GM19324 (cell line): Measurements from ENCODE around the gene NCSTN.

ENCODE experiments used
- ATAC-seq: cut with Tn5 transposase; IDR thresholded peaks from one replicate; pipeline ENCODE4 v1.9.1; 2021; ENCODE audit warnings: mild to moderate bottlenecking, moderate library complexity; ENCODE audit not compliant: unreplicated experiment, low FRiP score

The NCSTN gene

GRCh38 chr1:160402001-160402795 is 59.0 kb downstream of the NCSTN start:
- no peak for ATAC-seq

- no peak for ATAC-seq
Observed at GRCh38 chr1:160403244-160403643, 60.1 kb downstream of the NCSTN start.

DNA sequence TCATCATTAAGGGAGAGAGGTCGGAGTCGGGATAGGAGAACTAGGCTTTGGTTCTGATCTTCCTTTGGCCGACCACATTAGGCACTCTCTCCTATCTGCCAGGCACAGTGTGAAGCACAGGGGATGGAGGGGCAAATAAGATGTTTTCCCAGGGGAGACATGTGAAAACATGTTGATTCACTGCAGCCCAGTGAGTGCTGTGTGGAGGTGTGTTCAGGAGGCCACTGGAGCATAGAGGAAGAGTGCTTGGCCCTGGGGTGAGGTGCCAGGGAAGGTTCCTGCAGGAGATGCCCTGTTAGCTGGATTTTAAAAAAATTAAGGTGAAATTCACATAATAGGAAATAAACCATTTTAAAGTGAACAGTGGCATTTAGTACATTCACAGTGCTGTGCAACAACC is 60.9 kb downstream of the NCSTN start:
- ATAC-seq, result no peak

DNA sequence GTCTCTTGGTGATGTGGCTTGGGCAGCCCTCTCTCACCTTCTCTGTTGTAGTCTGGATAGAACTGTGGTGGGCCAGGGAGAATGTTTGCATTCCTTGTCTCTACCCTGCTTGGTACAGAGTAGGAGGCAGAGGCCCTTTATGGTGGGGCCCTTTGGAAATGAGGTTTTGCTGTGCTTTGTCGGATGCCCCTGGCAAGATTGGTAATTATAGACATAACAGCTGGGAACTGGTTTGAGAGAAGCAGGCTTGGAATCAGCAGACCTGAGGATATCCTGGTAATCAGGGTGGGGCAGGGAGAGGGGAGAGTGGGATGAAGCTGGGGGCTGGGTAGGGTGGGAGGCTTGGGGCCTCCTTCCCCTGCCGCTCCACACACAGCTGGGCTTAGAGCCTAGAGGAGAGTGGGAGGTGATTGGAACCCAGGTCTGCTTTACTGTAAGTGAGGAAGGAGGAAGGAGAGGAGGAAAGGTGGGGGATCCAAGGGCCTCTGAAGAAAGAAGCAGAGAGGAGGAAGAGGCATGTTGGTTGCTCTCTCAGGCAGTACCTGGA is 62.2 kb downstream of the NCSTN start:
- ATAC-seq, result no peak

- ATAC-seq, result no peak
Observed at GRCh38 chr1:160406131-160406968, 63.2 kb downstream of the NCSTN start.

GRCh38 chr1:160407839-160408801 is 64.9 kb downstream of the NCSTN start:
- no peak for ATAC-seq
